GM23338 (cell line): ENCODE measurements around the gene DPM1. TPM values are rescaled to one million over a fixed set of nuclear protein-coding genes. Genes with fewer than 3 reads are reported as not detected.

Experiments
- ATAC-seq: fragments of 200-7000 bp; cut with Tn5 transposase; 3 replicates; pipeline ENCODE4 v1.9.1; 2020
- DNase-seq: peaks from one replicate; pipeline ENCODE4 v3.0.0-alpha.2; 2015; ENCODE audit warnings: low spot score
- H2AFZ ChIP-seq: fragments of 200-600 bp; sonication (generic); 2 replicates; pipeline ENCODE4 v1.8.0; 2016; ENCODE audit warnings: antibody characterized with exemption, mild to moderate bottlenecking, moderate library complexity
- H3F3A ChIP-seq: fragments of 200-600 bp; sonication (generic); replicated peaks from 2 replicates; pipeline ENCODE4 v1.8.0; 2017; ENCODE audit warnings: antibody characterized with exemption, mixed run types, low read depth
- H3K27ac ChIP-seq: fragments of 200-600 bp; sonication (generic); 2 replicates; pipeline ENCODE4 v1.6.1; 2016; ENCODE audit warnings: low read depth
- H3K27me3 ChIP-seq: fragments of 200-600 bp; sonication (generic); 2 replicates; pipeline ENCODE4 v1.8.0; 2016; ENCODE audit warnings: mild to moderate bottlenecking, mixed run types, moderate library complexity; ENCODE audit not compliant: insufficient read depth
- H3K36me3 ChIP-seq: fragments of 200-600 bp; sonication (generic); 2 replicates; pipeline ENCODE4 v1.8.0; 2016; ENCODE audit warnings: mild to moderate bottlenecking; ENCODE audit not compliant: insufficient read depth
- H3K4me1 ChIP-seq: fragments of 200-600 bp; sonication (generic); 2 replicates; pipeline ENCODE4 v1.8.0; 2016; ENCODE audit warnings: mild to moderate bottlenecking, moderate library complexity; ENCODE audit not compliant: insufficient read depth
- H3K4me2 ChIP-seq: fragments of 200-600 bp; sonication (generic); 2 replicates; pipeline ENCODE4 v1.7.1; 2017; ENCODE audit warnings: mixed run types
- H3K4me3 ChIP-seq: fragments of 200-600 bp; sonication (generic); 2 replicates; pipeline ENCODE4 v1.6.1; 2016; ENCODE audit warnings: mixed run types
- H3K79me2 ChIP-seq: fragments of 200-600 bp; sonication (generic); replicated peaks from 2 replicates; pipeline ENCODE4 v1.8.0; 2017; ENCODE audit warnings: mild to moderate bottlenecking; ENCODE audit not compliant: insufficient read depth
- H3K9me2 ChIP-seq: fragments of 200-600 bp; sonication (generic); 2 replicates; pipeline ENCODE4 v1.8.0; 2017; ENCODE audit not compliant: insufficient read depth
- H4K20me1 ChIP-seq: fragments of 200-600 bp; sonication (generic); replicated peaks from 2 replicates; pipeline ENCODE4 v1.8.0; 2017; ENCODE audit warnings: mild to moderate bottlenecking; ENCODE audit not compliant: insufficient read depth
- H3K27ac Mint-ChIP-seq: 2 replicates; pipeline ENCODE4 v1.8.0; 2020; ENCODE audit warnings: inconsistent platforms, mild to moderate bottlenecking, moderate library complexity, mixed read lengths
- H3K27me3 Mint-ChIP-seq: 3 replicates; pipeline ENCODE4 v1.8.0; 2022; ENCODE audit warnings: low read depth, mild to moderate bottlenecking, moderate library complexity, mixed read lengths, inconsistent platforms; ENCODE audit not compliant: insufficient read depth, poor library complexity
- H3K36me3 Mint-ChIP-seq: 3 replicates; pipeline ENCODE4 v1.8.0; 2021; ENCODE audit warnings: low read depth, mild to moderate bottlenecking, inconsistent platforms, moderate library complexity, mixed read lengths
- H3K4me1 Mint-ChIP-seq: 3 replicates; pipeline ENCODE4 v1.8.0; 2020; ENCODE audit warnings: mild to moderate bottlenecking, inconsistent platforms, mixed read lengths
- H3K4me3 Mint-ChIP-seq: 3 replicates; pipeline ENCODE4 v1.8.0; 2021; ENCODE audit warnings: moderate library complexity, mild to moderate bottlenecking, inconsistent platforms, mixed read lengths
- H3K9me3 Mint-ChIP-seq: 3 replicates; pipeline ENCODE4 v1.8.0; 2020; ENCODE audit warnings: moderate library complexity, mild to moderate bottlenecking, inconsistent platforms, mixed read lengths
- CREB1 ChIP-seq: fragments of 250-450 bp; sonication (Bioruptor Pico); IDR thresholded peaks from 2 replicates; pipeline ENCODE4 v1.5.0; 2020; ENCODE audit warnings: low read depth, mild to moderate bottlenecking, moderate library complexity
- CTCF ChIP-seq, 2 experiments: fragments of 200-600 bp in 1 of 2; sonication (generic) in 1 of 2; conservative IDR thresholded peaks; 2 replicates each; pipeline versions ENCODE4 v1.5.1 to v1.6.1; 2016 to 2017; ENCODE audit warnings: antibody characterized with exemption in 2 of 2, low read depth in 2 of 2, mild to moderate bottlenecking in 2 of 2, moderate library complexity in 1 of 2
- ETS1 ChIP-seq: IDR thresholded peaks from 2 replicates; pipeline ENCODE4 v1.6.1; 2016; ENCODE audit warnings: antibody characterized with exemption
- EZH2 ChIP-seq: fragments of 200-600 bp; sonication (generic); IDR thresholded peaks from one replicate; pipeline ENCODE4 v1.8.0; 2017; ENCODE audit warnings: antibody characterized with exemption, mild to moderate bottlenecking, low read depth; ENCODE audit not compliant: unreplicated experiment
- EZH2phosphoT487 ChIP-seq: fragments of 200-600 bp; sonication (generic); IDR thresholded peaks from one replicate; pipeline ENCODE4 v1.8.1; 2018; ENCODE audit warnings: antibody characterized with exemption; ENCODE audit not compliant: unreplicated experiment
- JUNB ChIP-seq: IDR thresholded peaks from one replicate; pipeline ENCODE4 v1.6.1; 2016; ENCODE audit warnings: antibody characterized with exemption; ENCODE audit not compliant: unreplicated experiment
- NANOG ChIP-seq: IDR thresholded peaks from 2 replicates; pipeline ENCODE4 v1.6.1; 2016; ENCODE audit warnings: antibody characterized with exemption, borderline replicate concordance
- POLR2AphosphoS5 ChIP-seq: IDR thresholded peaks from 2 replicates; pipeline ENCODE4 v1.6.1; 2016; ENCODE audit warnings: antibody characterized with exemption, low read depth
- REST ChIP-seq: IDR thresholded peaks from one replicate; pipeline ENCODE4 v1.6.1; 2018; ENCODE audit warnings: antibody characterized with exemption; ENCODE audit not compliant: unreplicated experiment
- STAT1 ChIP-seq: IDR thresholded peaks from one replicate; pipeline ENCODE4 v1.6.1; 2016; ENCODE audit warnings: antibody characterized with exemption; ENCODE audit not compliant: unreplicated experiment
- ZNF114 ChIP-seq: fragments of 250-450 bp; sonication (Bioruptor Pico); IDR thresholded peaks from 2 replicates; pipeline ENCODE4 v1.5.0; 2020; ENCODE audit warnings: mild to moderate bottlenecking, moderate library complexity
- ZNF331 ChIP-seq: fragments of 250-450 bp; sonication (Bioruptor Pico); IDR thresholded peaks from 2 replicates; pipeline ENCODE4 v1.5.0; 2020; ENCODE audit warnings: low read depth, mild to moderate bottlenecking, moderate library complexity
- ZNF462 ChIP-seq: fragments of 250-450 bp; sonication (Bioruptor Pico); IDR thresholded peaks from 2 replicates; pipeline ENCODE4 v1.5.0; 2020; ENCODE audit warnings: mild to moderate bottlenecking, moderate library complexity
- polyA plus RNA-seq: library from polyadenylated mRNA; unstranded; fragments of >200 nt; fragmentation: Nextera tagmentation; extraction: Ambion mirVana; gene quantifications from 2 replicates; pipeline ENCODE4 v1.2.1, GENCODE V29; 2016
- total RNA-seq: library from RNA; depleted of rRNA; stranded (reverse); fragments of >200 nt; shearing (Covaris generic); gene quantifications from 2 replicates; pipeline ENCODE4 v1.2.3, GENCODE V29; 2014

Gene DPM1
- total and polyA plus RNA-seq, 2 experiments from 2014 or later: 71.7 to 130 TPM

- H3K27ac Mint-ChIP-seq: no peak overlapping the region
- no peaks in the 10 kb centered on the region for H3K9me2 ChIP-seq
- no peak overlapping the region for H2AFZ ChIP-seq
- no peak overlapping the region for H3K4me3 Mint-ChIP-seq
- no peaks in the 10 kb centered on the region for H3K4me1 ChIP-seq
- DNase-seq: no peak
- no peaks in the 10 kb centered on the region for H3K9me3 Mint-ChIP-seq
- no peaks in the 10 kb centered on the region for H4K20me1 ChIP-seq
- H3K79me2 ChIP-seq: no peaks in the 10 kb centered on the region
- H3K4me2 ChIP-seq: no peak overlapping the region
- TF ChIP-seq ETS1: no peak
- TF ChIP-seq CREB1 (CRISPR knock-in tag): no peak
- TF ChIP-seq ZNF114 (CRISPR knock-in tag): no peak
- no peak for TF ChIP-seq NANOG
- no peak for TF ChIP-seq ZNF462 (CRISPR knock-in tag)
- no peak for TF ChIP-seq ZNF331 (CRISPR knock-in tag)
- TF ChIP-seq EZH2: no peak
- no peak for TF ChIP-seq JUNB
- no peak for TF ChIP-seq STAT1
- no peak for TF ChIP-seq REST
- no peak for TF ChIP-seq EZH2phosphoT487
- TF ChIP-seq POLR2AphosphoS5: no peak
- TF ChIP-seq CTCF (conservative IDR thresholded peaks at IDR 0.05; ENCODE audit: low read depth in 2 of 2): no peak
- H3K4me3 ChIP-seq: no peak overlapping the region
- no peaks in the 10 kb centered on the region for H3K27me3 ChIP-seq
- H3F3A ChIP-seq: no peaks in the 10 kb centered on the region
- no peak overlapping the region for H3K27ac ChIP-seq
- peaks cover 6% of the 10 kb centered on the region; the same call in 1 of the 3 replicates for H3K36me3 Mint-ChIP-seq
- H3K36me3 ChIP-seq: no peaks in the 10 kb centered on the region
- H3K27me3 Mint-ChIP-seq: peaks cover 12% of the 10 kb centered on the region
- peaks cover 4% of the 10 kb centered on the region; the same call in 2 of the 3 replicates for H3K4me1 Mint-ChIP-seq
- no peak for ATAC-seq
Measured at GRCh38 chr20:50999355-50999754, 41.0 kb upstream of the DPM1 start.
